ENCODE data around the gene ERVMER34-1.

The ERVMER34-1 gene

GRCh38 chr4:52716364-52717151 is 34.7 kb downstream of the ERVMER34-1 start:
- DNase-seq = no peak

GRCh38 chr4:52715914-52716313 is 35.3 kb downstream of the ERVMER34-1 start:
- no peak for DNase-seq

- DNase-seq = no peak
Measured at GRCh38 chr4:52715255-52715897, 35.8 kb downstream of the ERVMER34-1 start.

GRCh38 chr4:52714597-52715254 is 36.5 kb downstream of the ERVMER34-1 start:
- no peak for DNase-seq

- DNase-seq = no peak
Measured at GRCh38 chr4:52713456-52713937, 37.7 kb downstream of the ERVMER34-1 start.

- DNase-seq = peak; percentile 84
Measured at GRCh38 chr4:52712251-52713130, 38.7 kb downstream of the ERVMER34-1 start.

- no peak for DNase-seq
Measured at GRCh38 chr4:52711834-52712250, 39.4 kb downstream of the ERVMER34-1 start.

- DNase-seq = no peak
Measured at GRCh38 chr4:52711272-52711671, 40.0 kb downstream of the ERVMER34-1 start.

GRCh38 chr4:52709155-52709554 is 42.1 kb downstream of the ERVMER34-1 start:
- no peak for DNase-seq

- DNase-seq = no peak
Measured at GRCh38 chr4:52704661-52705060, 46.6 kb downstream of the ERVMER34-1 start.

GRCh38 chr4:52704133-52704532 is 47.1 kb downstream of the ERVMER34-1 start:
- DNase-seq = no peak

- DNase-seq = no peak
Measured at GRCh38 chr4:52701207-52701606, 50.0 kb downstream of the ERVMER34-1 start.

- no peak for DNase-seq
Measured at GRCh38 chr4:52694936-52695335, 56.3 kb downstream of the ERVMER34-1 start.

- DNase-seq = no peak
Measured at GRCh38 chr4:52693492-52693891, 57.7 kb downstream of the ERVMER34-1 start.

Measured in activated T-cell treated with anti-CD3 and anti-CD28 coated beads for 4 hours (primary cell).